Endothelial cell of umbilical vein (primary cell): ENCODE results near the gene LRCH1. TPM values are rescaled to one million over a fixed set of nuclear protein-coding genes. Genes with fewer than 3 reads are reported as not detected.

Source experiments
- BruUV-seq: library from RNA; stranded (reverse); fragments of 400-500 nt; replicated peaks from 2 replicates; lab custom pipeline; 2021; lab: Mats Ljungman, UMichigan
- CTCF ChIA-PET: fragments of 300-600, 350-600 bp; sonication (Branson Sonifier 250); formaldehyde crosslinking; loops from one replicate; lab custom pipeline; 2021; ENCODE audit warnings: antibody characterized with exemption, inconsistent platforms; lab: Charles Lee
- POLR2A ChIA-PET: fragments of 300-600, 350-600 bp; sonication (Branson Sonifier 250); formaldehyde crosslinking; loops from one replicate; lab custom pipeline; 2021; ENCODE audit warnings: antibody characterized with exemption, inconsistent platforms; lab: Charles Lee
- DNase-seq: peaks from one replicate; pipeline ENCODE4 v3.0.0-alpha.2; 2011; ENCODE audit warnings: low read depth, low spot score
- FAIRE-seq: peaks from 2 replicates; lab custom pipeline; 2011; peaks lifted over from hg19 to GRCh38; lab: Jason Lieb, UNC
- H2AFZ ChIP-seq: 2 replicates; pipeline ENCODE4 v1.6.0; 2012; ENCODE audit warnings: low read depth, low read length, control low read depth, inconsistent platforms
- H3K27ac ChIP-seq: 2 replicates; pipeline ENCODE4 v1.5.1; 2011; ENCODE audit warnings: low read depth, mild to moderate bottlenecking, control low read depth, low read length, moderate library complexity; ENCODE audit not compliant: insufficient read depth
- H3K27me3 ChIP-seq, 2 experiments: 2 replicates each; pipeline versions ENCODE4 v1.6.0 to v1.6.1; 2011; ENCODE audit warnings: low read length in 2 of 2, mixed read lengths in 1 of 2; ENCODE audit not compliant: control insufficient read depth in 2 of 2, insufficient read depth in 2 of 2
- H3K36me3 ChIP-seq, 2 experiments: 2 replicates in 1 of 2; 3 replicates in 1 of 2; pipeline ENCODE4 v1.5.1; 2011; ENCODE audit warnings: low read length in 2 of 2, mild to moderate bottlenecking in 1 of 2, moderate library complexity in 1 of 2; ENCODE audit not compliant: control insufficient read depth in 2 of 2, insufficient read depth in 2 of 2; ENCODE audit errors: extremely low read depth in 1 of 2
- H3K4me1 ChIP-seq: 3 replicates; pipeline ENCODE4 v1.5.1; 2011; ENCODE audit warnings: mild to moderate bottlenecking, low read length; ENCODE audit not compliant: control insufficient read depth, insufficient read depth; ENCODE audit errors: extremely low read depth
- H3K4me2 ChIP-seq: 2 replicates; pipeline ENCODE4 v1.6.1; 2011; ENCODE audit warnings: low read length, control low read depth, mixed read lengths; ENCODE audit not compliant: insufficient read depth
- H3K4me3 ChIP-seq, 3 experiments: fragments of 200-600 bp in 1 of 3; sonication (generic), shearing (Covaris generic) in 1 of 3; replicated peaks in 1 of 3; 2 replicates each; pipeline ENCODE4 v1.5.1; 2011 to 2016; ENCODE audit warnings: control low read depth in 3 of 3, low read length in 3 of 3, mild to moderate bottlenecking in 2 of 3, inconsistent platforms in 1 of 3, low read depth in 1 of 3, moderate library complexity in 1 of 3; ENCODE audit not compliant: insufficient read depth in 1 of 3
- H3K79me2 ChIP-seq: 2 replicates; pipeline ENCODE4 v1.6.0; 2012; ENCODE audit warnings: low read length, inconsistent platforms; ENCODE audit not compliant: control insufficient read depth, insufficient read depth
- H3K9ac ChIP-seq: replicated peaks from 2 replicates; pipeline ENCODE3; 2011; ENCODE audit warnings: low read length, control low read depth; ENCODE audit not compliant: insufficient read depth; ENCODE audit errors: extremely low read depth
- H3K9me1 ChIP-seq: replicated peaks from 3 replicates; pipeline ENCODE4 v1.6.0; 2011; ENCODE audit warnings: mild to moderate bottlenecking, low read length; ENCODE audit not compliant: control insufficient read depth, insufficient read depth; ENCODE audit errors: extremely low read depth
- H3K9me3 ChIP-seq: replicated peaks from 2 replicates; pipeline ENCODE4 v1.5.1; 2012; ENCODE audit warnings: low read length, inconsistent platforms; ENCODE audit not compliant: control insufficient read depth, insufficient read depth
- H4K20me1 ChIP-seq: replicated peaks from 2 replicates; pipeline ENCODE3; 2011; ENCODE audit warnings: mild to moderate bottlenecking, low read length; ENCODE audit not compliant: control insufficient read depth, insufficient read depth; ENCODE audit errors: extremely low read depth
- EZH2 ChIP-seq: IDR thresholded peaks from 2 replicates; pipeline ENCODE4 v1.6.1; 2012; ENCODE audit warnings: borderline replicate concordance, low read depth, mild to moderate bottlenecking, moderate library complexity, low read length, inconsistent platforms; ENCODE audit not compliant: severe bottlenecking
- FOS ChIP-seq: IDR thresholded peaks from 2 replicates; pipeline ENCODE4 v1.6.1; 2011; ENCODE audit warnings: mild to moderate bottlenecking, low read length, moderate library complexity, borderline replicate concordance; ENCODE audit not compliant: insufficient read depth
- GATA2 ChIP-seq: IDR thresholded peaks from 2 replicates; pipeline ENCODE4 v1.7.0; 2011; ENCODE audit warnings: low read depth, mild to moderate bottlenecking, moderate library complexity, mixed read lengths, low read length; ENCODE audit not compliant: insufficient read length, insufficient read depth
- JUN ChIP-seq: IDR thresholded peaks from 2 replicates; pipeline ENCODE4 v1.6.1; 2011; ENCODE audit warnings: borderline replicate concordance, low read depth; ENCODE audit not compliant: insufficient read length, insufficient read depth
- MYC ChIP-seq: IDR thresholded peaks from one replicate; pipeline ENCODE4 v1.6.1; 2011; ENCODE audit warnings: mild to moderate bottlenecking, low read depth, low read length
- POLR2A ChIP-seq: IDR thresholded peaks from 2 replicates; pipeline ENCODE4 v1.6.1; 2012; ENCODE audit warnings: low read depth, mild to moderate bottlenecking, control low read depth, low read length
- POLR2AphosphoS5 ChIP-seq: IDR thresholded peaks from 2 replicates; pipeline ENCODE4 v1.6.1; 2012; ENCODE audit warnings: low read depth, mild to moderate bottlenecking, control low read depth, low read length, moderate library complexity; ENCODE audit not compliant: insufficient read depth
- dilution Hi-C: fragments of 300-500 bp; cut with MboI; formaldehyde crosslinking; loops from one replicate; pipeline ENCODE4 v1.15.0; 2019; ENCODE audit warnings: low sequenced_read_pairs; ENCODE audit not compliant: extremely low pct_ligation_motif_present
- intact Hi-C: fragments of 100-400 bp; cut with micrococcal nuclease; formaldehyde crosslinking; loops from one replicate; pipeline ENCODE4 v1.10.0; 2022
- polyA plus RNA-seq, 4 experiments: library from polyadenylated mRNA; depleted of rRNA in 3 of 4; stranded (reverse) in 3 of 4; unstranded in 1 of 4; fragments of >200 nt; gene quantifications; 2 replicates each; pipeline versions ENCODE4 v1.2.1 to v1.2.3, GENCODE V29; 2011 to 2012; ENCODE audit warnings: missing spikeins in 1 of 4
- total RNA-seq: library from RNA; stranded (reverse); gene quantifications from 2 replicates; pipeline ENCODE4 v1.2.3, GENCODE V29; 2021
- TF ChIP-seq, protein P1 (sequence below), 2 donors: IDR thresholded peaks; 1 replicate in 1 of 2; 2 replicates in 1 of 2; pipeline ENCODE4 v1.5.1; 2011; ENCODE audit warnings: low read length in 2 of 2, mild to moderate bottlenecking in 2 of 2, moderate library complexity in 2 of 2, control low read depth in 1 of 2, inconsistent platforms in 1 of 2, low read depth in 1 of 2; ENCODE audit not compliant: insufficient read depth in 1 of 2; ENCODE audit errors: extremely low read depth in 1 of 2
- TF ChIP-seq, protein P2 (sequence below): IDR thresholded peaks from 2 replicates; pipeline ENCODE4 v1.6.1; 2011; ENCODE audit not compliant: insufficient read depth, insufficient read length

The LRCH1 gene
- total and polyA plus RNA-seq, 2 donors (not counting 3 experiments of a cell fraction or from before 2014, with no cell fraction given) = 5.4 to 16.5 TPM

DNA sequence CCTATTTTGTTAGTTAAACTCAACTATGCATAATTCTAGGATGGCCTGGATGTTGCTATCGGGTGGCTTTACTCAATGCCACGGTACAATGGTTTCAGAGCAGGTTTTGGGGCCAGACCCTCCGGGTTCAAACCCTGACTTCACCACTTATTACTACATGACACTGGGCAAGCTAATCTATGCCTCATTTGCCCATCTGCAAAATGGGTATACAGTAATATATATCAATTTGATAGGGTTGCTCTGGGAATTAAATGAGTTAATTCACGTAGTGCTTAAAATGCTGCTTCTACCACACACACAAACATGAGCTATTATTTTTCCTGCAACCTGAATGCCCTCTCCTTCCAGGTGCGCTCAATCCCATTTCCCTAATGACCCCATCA is 243.2 kb downstream of the LRCH1 start:
- DNase-seq (no peak), FAIRE-seq (no peak)
- Histone ChIP-seq H3K9ac (peak overlapping the region; percentile 93), H3K9me1 (no peaks in the 10 kb centered on the region), H3K27me3 (peaks cover 2 to 9% of the 10 kb centered on the region in 2 experiments), H4K20me1 (no peaks in the 10 kb centered on the region), H2AFZ (peak overlapping the region; percentile 84), H3K4me2 (peak overlapping the region; percentile 90), H3K79me2 (peaks cover 24% of the 10 kb centered on the region), H3K4me1 (peaks cover 9% of the 10 kb centered on the region), H3K4me3 (peak overlapping the region; percentile 56 to 89 (median 81)), H3K36me3 (no peaks in the 10 kb centered on the region), H3K27ac (peak overlapping the region; percentile 63), H3K9me3 (no peaks in the 10 kb centered on the region)
- TF ChIP-seq MYC (no peak), EZH2 (no peak), JUN (no peak), FOS (no peak), GATA2 (no peak), POLR2AphosphoS5 (no peak), POLR2A (no peak)
- TF ChIP-seq, protein P1, sequence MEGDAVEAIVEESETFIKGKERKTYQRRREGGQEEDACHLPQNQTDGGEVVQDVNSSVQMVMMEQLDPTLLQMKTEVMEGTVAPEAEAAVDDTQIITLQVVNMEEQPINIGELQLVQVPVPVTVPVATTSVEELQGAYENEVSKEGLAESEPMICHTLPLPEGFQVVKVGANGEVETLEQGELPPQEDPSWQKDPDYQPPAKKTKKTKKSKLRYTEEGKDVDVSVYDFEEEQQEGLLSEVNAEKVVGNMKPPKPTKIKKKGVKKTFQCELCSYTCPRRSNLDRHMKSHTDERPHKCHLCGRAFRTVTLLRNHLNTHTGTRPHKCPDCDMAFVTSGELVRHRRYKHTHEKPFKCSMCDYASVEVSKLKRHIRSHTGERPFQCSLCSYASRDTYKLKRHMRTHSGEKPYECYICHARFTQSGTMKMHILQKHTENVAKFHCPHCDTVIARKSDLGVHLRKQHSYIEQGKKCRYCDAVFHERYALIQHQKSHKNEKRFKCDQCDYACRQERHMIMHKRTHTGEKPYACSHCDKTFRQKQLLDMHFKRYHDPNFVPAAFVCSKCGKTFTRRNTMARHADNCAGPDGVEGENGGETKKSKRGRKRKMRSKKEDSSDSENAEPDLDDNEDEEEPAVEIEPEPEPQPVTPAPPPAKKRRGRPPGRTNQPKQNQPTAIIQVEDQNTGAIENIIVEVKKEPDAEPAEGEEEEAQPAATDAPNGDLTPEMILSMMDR (IDR thresholded peaks at IDR 0.05; ENCODE audit: extremely low read depth in 1 of 2, insufficient read depth in 1 of 2, low read depth in 1 of 2, low read length in 2 of 2) = no peak
- TF ChIP-seq, protein P2, sequence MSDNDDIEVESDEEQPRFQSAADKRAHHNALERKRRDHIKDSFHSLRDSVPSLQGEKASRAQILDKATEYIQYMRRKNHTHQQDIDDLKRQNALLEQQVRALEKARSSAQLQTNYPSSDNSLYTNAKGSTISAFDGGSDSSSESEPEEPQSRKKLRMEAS = no peak
- ChIA-PET CTCF (no interaction called here), POLR2A (no interaction called here)
- dilution Hi-C loops (no loop called here), intact Hi-C loops (loop anchor here (2.0 kb wide), 1 partner anchor 241 kb away; no protein-coding TSS in a partner anchor)
- BruUV-seq = no TSS peak
